HUES48 (cell line): ENCODE data around the gene CCDC88C.

Source experiments
- H3K27ac ChIP-seq: one replicate; pipeline ENCODE4 v1.7.0; 2013; ENCODE audit warnings: low read depth, low read length, inconsistent platforms
- H3K27me3 ChIP-seq: 2 replicates; pipeline ENCODE4 v1.6.1; 2013; ENCODE audit warnings: mild to moderate bottlenecking, low read length; ENCODE audit not compliant: control insufficient read depth, insufficient read depth
- H3K36me3 ChIP-seq: 2 replicates; pipeline ENCODE4 v1.6.1; 2013; ENCODE audit warnings: low read length; ENCODE audit not compliant: control insufficient read depth, insufficient read depth
- H3K4me1 ChIP-seq: 2 replicates; pipeline ENCODE4 v1.6.1; 2013; ENCODE audit warnings: mild to moderate bottlenecking, low read length; ENCODE audit not compliant: control insufficient read depth, insufficient read depth
- H3K4me3 ChIP-seq: 2 replicates; pipeline ENCODE4 v1.5.1; 2013; ENCODE audit warnings: mild to moderate bottlenecking, low read depth, low read length
- H3K9ac ChIP-seq: 2 replicates; pipeline ENCODE4 v1.6.1; 2013; ENCODE audit warnings: mild to moderate bottlenecking, low read depth, low read length, moderate library complexity
- H3K9me3 ChIP-seq: 2 replicates; pipeline ENCODE4 v1.6.1; 2013; ENCODE audit warnings: low read length; ENCODE audit not compliant: control insufficient read depth, insufficient read depth

Gene CCDC88C

GRCh38 chr14:91330096-91330696 is 87.4 kb downstream of the CCDC88C start:
- Histone ChIP-seq H3K4me3 (no peak overlapping the region), H3K9me3 (no peaks in the 10 kb centered on the region), H3K27me3 (no peaks in the 10 kb centered on the region), H3K36me3 (peaks cover 36% of the 10 kb centered on the region), H3K27ac (no peak overlapping the region), H3K9ac (no peak overlapping the region), H3K4me1 (no peaks in the 10 kb centered on the region)

- Histone ChIP-seq H3K4me1 (no peaks in the 10 kb centered on the region), H3K9ac (no peak overlapping the region), H3K27ac (no peak overlapping the region)
Observed at GRCh38 chr14:91329486-91330014, 88.1 kb downstream of the CCDC88C start.

GRCh38 chr14:91328313-91329050 is 89.1 kb downstream of the CCDC88C start:
- Histone ChIP-seq H3K4me3 (no peak overlapping the region), H3K9ac (no peak overlapping the region), H3K36me3 (peaks cover 42% of the 10 kb centered on the region), H3K27ac (no peak overlapping the region), H3K9me3 (no peaks in the 10 kb centered on the region), H3K4me1 (peaks cover 7% of the 10 kb centered on the region; the same call in 1 of the 2 replicates), H3K27me3 (no peaks in the 10 kb centered on the region)

More at GRCh38 chr14:91329486-91330014, 88.1 kb downstream of the CCDC88C start:
- Histone ChIP-seq H3K9me3 (no peaks in the 10 kb centered on the region), H3K4me3 (no peak overlapping the region), H3K27me3 (no peaks in the 10 kb centered on the region), H3K36me3 (peaks cover 39% of the 10 kb centered on the region)

- Histone ChIP-seq H3K9me3 (no peaks in the 10 kb centered on the region), H3K36me3 (peaks cover 41% of the 10 kb centered on the region), H3K4me3 (no peak overlapping the region), H3K27ac (no peak overlapping the region), H3K27me3 (no peaks in the 10 kb centered on the region), H3K9ac (no peak overlapping the region), H3K4me1 (peaks cover 7% of the 10 kb centered on the region; the same call in 1 of the 2 replicates)
Observed at GRCh38 chr14:91327661-91328312, 89.8 kb downstream of the CCDC88C start.

- Histone ChIP-seq H3K9me3 (no peaks in the 10 kb centered on the region), H3K36me3 (peaks cover 43% of the 10 kb centered on the region), H3K4me3 (no peak overlapping the region), H3K27ac (no peak overlapping the region), H3K4me1 (peaks cover 7% of the 10 kb centered on the region; the same call in 1 of the 2 replicates), H3K27me3 (no peaks in the 10 kb centered on the region), H3K9ac (no peak overlapping the region)
Observed at GRCh38 chr14:91327250-91327595, 90.4 kb downstream of the CCDC88C start.

GRCh38 chr14:91326514-91327249 is 90.9 kb downstream of the CCDC88C start:
- no peak overlapping the region for H3K27ac ChIP-seq
- peaks cover 48% of the 10 kb centered on the region for H3K36me3 ChIP-seq
- H3K9me3 ChIP-seq: no peaks in the 10 kb centered on the region
- H3K27me3 ChIP-seq: no peaks in the 10 kb centered on the region
- H3K9ac ChIP-seq: no peak overlapping the region
- no peak overlapping the region for H3K4me3 ChIP-seq
- peaks cover 7% of the 10 kb centered on the region; the same call in 1 of the 2 replicates for H3K4me1 ChIP-seq

GRCh38 chr14:91324606-91325575 is 92.7 kb downstream of the CCDC88C start:
- H3K27me3 ChIP-seq: no peaks in the 10 kb centered on the region
- H3K27ac ChIP-seq: no peak overlapping the region
- no peaks in the 10 kb centered on the region for H3K9me3 ChIP-seq
- no peak overlapping the region for H3K9ac ChIP-seq
- peaks cover 7% of the 10 kb centered on the region; the same call in 1 of the 2 replicates for H3K4me1 ChIP-seq
- no peak overlapping the region for H3K4me3 ChIP-seq
- peaks cover 61% of the 10 kb centered on the region for H3K36me3 ChIP-seq

- Histone ChIP-seq H3K9me3 (no peaks in the 10 kb centered on the region), H3K27ac (no peak overlapping the region), H3K4me1 (peaks cover 7% of the 10 kb centered on the region; the same call in 1 of the 2 replicates), H3K4me3 (no peak overlapping the region), H3K36me3 (peaks cover 66% of the 10 kb centered on the region), H3K9ac (no peak overlapping the region), H3K27me3 (no peaks in the 10 kb centered on the region)
Observed at GRCh38 chr14:91323671-91324605, 93.7 kb downstream of the CCDC88C start.

- Histone ChIP-seq H3K36me3 (peaks cover 73% of the 10 kb centered on the region), H3K27me3 (no peaks in the 10 kb centered on the region), H3K9ac (no peak overlapping the region), H3K27ac (no peak overlapping the region), H3K4me3 (no peak overlapping the region), H3K9me3 (no peaks in the 10 kb centered on the region), H3K4me1 (peaks cover 7% of the 10 kb centered on the region; the same call in 1 of the 2 replicates)
Observed at GRCh38 chr14:91323031-91323430, 94.6 kb downstream of the CCDC88C start.
